Measurements from ENCODE around the gene FAM114A1.

GRCh38 chr4:38924353-38924752 is 56.7 kb downstream of the FAM114A1 start:
- TF ChIP-seq GABPA (IDR thresholded peaks at IDR 0.05; ENCODE audit: low read depth) = no peak
- TF ChIP-seq, protein P1, sequence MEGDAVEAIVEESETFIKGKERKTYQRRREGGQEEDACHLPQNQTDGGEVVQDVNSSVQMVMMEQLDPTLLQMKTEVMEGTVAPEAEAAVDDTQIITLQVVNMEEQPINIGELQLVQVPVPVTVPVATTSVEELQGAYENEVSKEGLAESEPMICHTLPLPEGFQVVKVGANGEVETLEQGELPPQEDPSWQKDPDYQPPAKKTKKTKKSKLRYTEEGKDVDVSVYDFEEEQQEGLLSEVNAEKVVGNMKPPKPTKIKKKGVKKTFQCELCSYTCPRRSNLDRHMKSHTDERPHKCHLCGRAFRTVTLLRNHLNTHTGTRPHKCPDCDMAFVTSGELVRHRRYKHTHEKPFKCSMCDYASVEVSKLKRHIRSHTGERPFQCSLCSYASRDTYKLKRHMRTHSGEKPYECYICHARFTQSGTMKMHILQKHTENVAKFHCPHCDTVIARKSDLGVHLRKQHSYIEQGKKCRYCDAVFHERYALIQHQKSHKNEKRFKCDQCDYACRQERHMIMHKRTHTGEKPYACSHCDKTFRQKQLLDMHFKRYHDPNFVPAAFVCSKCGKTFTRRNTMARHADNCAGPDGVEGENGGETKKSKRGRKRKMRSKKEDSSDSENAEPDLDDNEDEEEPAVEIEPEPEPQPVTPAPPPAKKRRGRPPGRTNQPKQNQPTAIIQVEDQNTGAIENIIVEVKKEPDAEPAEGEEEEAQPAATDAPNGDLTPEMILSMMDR (IDR thresholded peaks at IDR 0.05; ENCODE audit: insufficient read depth, low read length) = no peak
